ENCODE data around the gene ALLC. TPM values are rescaled to one million over a fixed set of nuclear protein-coding genes. Genes with fewer than 3 reads are reported as not detected.

The ALLC gene
- total and polyA plus RNA-seq, 10 of the 15 experiments (the other 5 are each of a cell fraction or from before 2014, with no cell fraction given): 0.05 TPM; not detected in 9

GRCh38 chr2:3612639-3613523 is 45.1 kb upstream of the ALLC start (continued):
- TF ChIP-seq CUX1 (IDR thresholded peaks at IDR 0.05; ENCODE audit: insufficient replicate concordance, low read depth, low read length) (no peak), EGR1 (IDR thresholded peaks at IDR 0.05; ENCODE audit: borderline replicate concordance in 1 of 2, low read depth in 2 of 2, low read length in 2 of 2) (no peak), ATF7 (IDR thresholded peaks at IDR 0.05; ENCODE audit: low read depth) (no peak), SP1 (IDR thresholded peaks at IDR 0.05; ENCODE audit: low read depth, low read length) (no peak), TCF3 (IDR thresholded peaks at IDR 0.05; ENCODE audit: borderline replicate concordance, insufficient read depth, low read depth, low read length) (no peak), ZZZ3 (IDR thresholded peaks at IDR 0.05; ENCODE audit: control insufficient read depth, insufficient read length, low read depth) (no peak)

Data from GM12878 (cell line).